Measurements from ENCODE around the gene NDUFC1.
A peak's percentile ranks its signal among the peaks of the same experiment; 100 is the strongest.
"Not testable (repeated sequence)": the region's sequence is repeated elsewhere in the genome, so short reads cannot be mapped to it uniquely, and the experiment has no call there.

NDUFC1 gene

GRCh38 chr4:139301821-139302611 lies at the start of gene NDUFC1:
Gene NDUFC1, minus strand, starts transcription at chr4:139302477. Its CDS starts 6,679 bp downstream, at chr4:139295798.
- Histone ChIP-seq H3K27ac (ENCODE audit: low read length) (peak within 1 kb of the TSS; percentile 87), H3K4me1 (ENCODE audit: insufficient read depth, low read length) (peaks cover 10% of the 10 kb centered on the region; the same call in 1 of the 2 replicates), H3K27me3 (ENCODE audit: insufficient read depth, low read length) (no peaks in the 10 kb centered on the region), H3K9me3 (ENCODE audit: insufficient read depth, low read depth, low read length) (peaks cover 6% of the 10 kb centered on the region), H3K9ac (ENCODE audit: low read depth, low read length) (peak within 1 kb of the TSS; percentile 84), H3K36me3 (ENCODE audit: insufficient read depth, low read depth, low read length) (peaks cover 22% of the 10 kb centered on the region), H3K4me3 (ENCODE audit: low read length) (peak within 1 kb of the TSS; percentile 78)

GRCh38 chr4:139337612-139338011 lies 35.3 kb upstream of the NDUFC1 start:
- no peaks in the 10 kb centered on the region for H3K9me3 ChIP-seq (ENCODE audit: insufficient read depth, low read depth, low read length)
- no peak overlapping the region for H3K9ac ChIP-seq (ENCODE audit: low read depth, low read length)
- no peaks in the 10 kb centered on the region for H3K27me3 ChIP-seq (ENCODE audit: insufficient read depth, low read length)
- H3K4me3 ChIP-seq (ENCODE audit: low read length) = no peak overlapping the region
- no peaks in the 10 kb centered on the region; the same call in 1 of the 2 replicates for H3K4me1 ChIP-seq (ENCODE audit: insufficient read depth, low read length)
- H3K36me3 ChIP-seq (ENCODE audit: insufficient read depth, low read depth, low read length) = peaks cover 75% of the 10 kb centered on the region
- H3K27ac ChIP-seq (ENCODE audit: low read length) = no peak overlapping the region

DNA sequence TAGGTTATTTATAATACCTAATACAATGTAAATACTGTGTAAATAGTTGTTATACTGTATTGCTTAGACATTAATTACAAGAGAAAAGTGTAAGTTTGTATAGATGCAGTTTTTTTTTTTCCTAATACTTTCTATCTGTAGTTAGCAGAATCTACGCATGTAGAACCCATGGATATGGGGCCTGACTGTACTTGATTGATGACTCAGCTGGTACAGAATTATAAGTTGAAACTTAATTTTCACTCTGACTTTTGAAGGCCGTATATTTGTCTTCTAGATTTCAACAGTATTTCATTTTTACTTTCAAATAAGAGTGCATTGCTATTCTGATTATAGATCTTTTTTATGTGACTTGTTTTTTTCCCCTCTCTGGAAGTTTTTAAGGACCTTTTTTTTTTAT lies 30.8 kb upstream of the NDUFC1 start:
- Histone ChIP-seq H3K27ac (ENCODE audit: low read length) (no peak overlapping the region), H3K9ac (ENCODE audit: low read depth, low read length) (no peak overlapping the region), H3K27me3 (ENCODE audit: insufficient read depth, low read length) (no peaks in the 10 kb centered on the region), H3K4me3 (ENCODE audit: low read length) (no peak overlapping the region), H3K36me3 (ENCODE audit: insufficient read depth, low read depth, low read length) (peaks cover 36% of the 10 kb centered on the region), H3K9me3 (ENCODE audit: insufficient read depth, low read depth, low read length) (no peaks in the 10 kb centered on the region), H3K4me1 (ENCODE audit: insufficient read depth, low read length) (peaks cover 11% of the 10 kb centered on the region; the same call in 1 of the 2 replicates)

- no peak overlapping the region for H3K4me3 ChIP-seq (ENCODE audit: low read length)
- peaks cover 25% of the 10 kb centered on the region for H3K36me3 ChIP-seq (ENCODE audit: insufficient read depth, low read depth, low read length)
- H3K27ac ChIP-seq (ENCODE audit: low read length) = no peak overlapping the region
- no peak overlapping the region for H3K9ac ChIP-seq (ENCODE audit: low read depth, low read length)
- no peaks in the 10 kb centered on the region for H3K27me3 ChIP-seq (ENCODE audit: insufficient read depth, low read length)
- H3K4me1 ChIP-seq (ENCODE audit: insufficient read depth, low read length) = peaks cover 11% of the 10 kb centered on the region; the same call in 1 of the 2 replicates
- no peaks in the 10 kb centered on the region for H3K9me3 ChIP-seq (ENCODE audit: insufficient read depth, low read depth, low read length)
These were observed 28.9 kb upstream of the NDUFC1 start for GRCh38 chr4:139331185-139331584.

DNA sequence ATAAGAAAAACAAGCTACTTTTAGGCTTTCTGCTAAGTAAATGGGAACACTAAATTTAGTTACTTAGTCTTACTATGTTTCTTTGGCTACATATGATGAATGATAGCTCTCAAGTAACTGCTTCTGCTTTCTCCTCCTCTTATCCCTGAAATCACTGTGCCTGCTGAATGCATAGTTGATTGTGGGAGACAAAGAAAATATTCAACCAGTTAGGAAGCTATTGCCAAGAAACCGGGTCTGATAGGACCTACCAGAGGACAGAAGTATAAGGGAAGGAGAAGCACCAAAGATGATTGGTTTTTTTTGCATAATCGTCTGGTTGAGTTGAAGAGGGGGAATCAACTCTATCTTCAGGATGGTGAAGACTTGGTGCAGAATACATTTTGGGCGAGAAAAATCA lies 28.0 kb upstream of the NDUFC1 start:
- Histone ChIP-seq H3K4me1 (ENCODE audit: insufficient read depth, low read length) (peaks cover 18% of the 10 kb centered on the region; the same call in 1 of the 2 replicates), H3K27me3 (ENCODE audit: insufficient read depth, low read length) (no peaks in the 10 kb centered on the region), H3K36me3 (ENCODE audit: insufficient read depth, low read depth, low read length) (peaks cover 17% of the 10 kb centered on the region)

GRCh38 chr4:139329665-139330200 lies 27.5 kb upstream of the NDUFC1 start:
- H3K9me3 ChIP-seq (ENCODE audit: insufficient read depth, low read depth, low read length) = no peaks in the 10 kb centered on the region
- H3K27ac ChIP-seq (ENCODE audit: low read length) = no peak overlapping the region
- H3K4me3 ChIP-seq (ENCODE audit: low read length) = no peak overlapping the region; the same call in 1 of the 2 replicates
- H3K4me1 ChIP-seq (ENCODE audit: insufficient read depth, low read length) = peaks cover 23% of the 10 kb centered on the region; the same call in 1 of the 2 replicates
- H3K27me3 ChIP-seq (ENCODE audit: insufficient read depth, low read length) = no peaks in the 10 kb centered on the region
- H3K36me3 ChIP-seq (ENCODE audit: insufficient read depth, low read depth, low read length) = peaks cover 13% of the 10 kb centered on the region
- peak overlapping the region; percentile 18; the same call in 1 of the 2 replicates for H3K9ac ChIP-seq (ENCODE audit: low read depth, low read length)

More for the DNA sequence above, 28.0 kb upstream of the NDUFC1 start:
- Histone ChIP-seq H3K9ac (ENCODE audit: low read depth, low read length) (peak overlapping the region; percentile 18; the same call in 1 of the 2 replicates), H3K4me3 (ENCODE audit: low read length) (no peak overlapping the region), H3K27ac (ENCODE audit: low read length) (no peak overlapping the region), H3K9me3 (ENCODE audit: insufficient read depth, low read depth, low read length) (no peaks in the 10 kb centered on the region)

- Histone ChIP-seq H3K27ac (ENCODE audit: low read length) (no peak overlapping the region), H3K4me1 (ENCODE audit: insufficient read depth, low read length) (peaks cover 23% of the 10 kb centered on the region; the same call in 1 of the 2 replicates), H3K36me3 (ENCODE audit: insufficient read depth, low read depth, low read length) (peaks cover 3% of the 10 kb centered on the region; the same call in 1 of the 2 replicates), H3K4me3 (ENCODE audit: low read length) (peak overlapping the region; percentile 31; the same call in 1 of the 2 replicates), H3K27me3 (ENCODE audit: insufficient read depth, low read length) (no peaks in the 10 kb centered on the region), H3K9me3 (ENCODE audit: insufficient read depth, low read depth, low read length) (no peaks in the 10 kb centered on the region), H3K9ac (ENCODE audit: low read depth, low read length) (no peak overlapping the region; the same call in 1 of the 2 replicates)
These were observed 22.3 kb upstream of the NDUFC1 start for GRCh38 chr4:139324620-139325019.

- not testable (repeated sequence) for H3K27me3 ChIP-seq (ENCODE audit: insufficient read depth, low read length); H3K9me3 ChIP-seq (ENCODE audit: insufficient read depth, low read depth, low read length); H3K27ac ChIP-seq (ENCODE audit: low read length); H3K36me3 ChIP-seq (ENCODE audit: insufficient read depth, low read depth, low read length); H3K4me3 ChIP-seq (ENCODE audit: low read length); H3K9ac ChIP-seq (ENCODE audit: low read depth, low read length)
- H3K4me1 ChIP-seq (ENCODE audit: insufficient read depth, low read length) = peaks cover 19% of the 10 kb centered on the region; the same call in 1 of the 2 replicates
These were observed 20.3 kb upstream of the NDUFC1 start for GRCh38 chr4:139322541-139322940.

- not testable (repeated sequence) for H3K27me3 ChIP-seq (ENCODE audit: insufficient read depth, low read length); H3K9ac ChIP-seq (ENCODE audit: low read depth, low read length); H3K9me3 ChIP-seq (ENCODE audit: insufficient read depth, low read depth, low read length); H3K27ac ChIP-seq (ENCODE audit: low read length); H3K4me3 ChIP-seq (ENCODE audit: low read length); H3K36me3 ChIP-seq (ENCODE audit: insufficient read depth, low read depth, low read length)
- H3K4me1 ChIP-seq (ENCODE audit: insufficient read depth, low read length) = peaks cover 19% of the 10 kb centered on the region; the same call in 1 of the 2 replicates
These were observed 19.8 kb upstream of the NDUFC1 start for GRCh38 chr4:139322070-139322469.

DNA sequence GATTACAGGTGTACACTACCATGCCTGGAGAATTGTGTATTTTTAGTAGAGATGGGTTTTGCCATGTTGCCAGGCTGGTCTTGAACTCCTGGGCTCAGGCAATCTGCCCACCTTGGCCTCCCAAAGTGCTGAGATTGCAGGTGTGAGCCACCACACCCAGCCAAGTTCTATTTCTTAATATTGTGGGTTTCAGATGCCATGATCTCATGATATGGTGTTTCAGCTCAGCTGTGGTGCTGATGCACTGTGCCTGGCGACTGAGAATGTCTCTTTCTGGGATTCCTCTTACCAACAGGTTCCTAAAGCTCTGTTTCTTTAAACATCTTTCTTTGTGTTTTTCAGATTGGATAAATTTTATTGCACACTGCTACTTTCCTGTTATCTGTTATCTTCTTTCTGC lies 17.3 kb upstream of the NDUFC1 start:
- Histone ChIP-seq H3K4me1 (ENCODE audit: insufficient read depth, low read length) (peaks cover 20% of the 10 kb centered on the region; the same call in 1 of the 2 replicates), H3K27ac (ENCODE audit: low read length) (no peak overlapping the region), H3K36me3 (ENCODE audit: insufficient read depth, low read depth, low read length) (no peaks in the 10 kb centered on the region), H3K4me3 (ENCODE audit: low read length) (no peak overlapping the region), H3K9ac (ENCODE audit: low read depth, low read length) (no peak overlapping the region), H3K9me3 (ENCODE audit: insufficient read depth, low read depth, low read length) (no peaks in the 10 kb centered on the region), H3K27me3 (ENCODE audit: insufficient read depth, low read length) (no peaks in the 10 kb centered on the region)

GRCh38 chr4:139317635-139318034 lies 15.4 kb upstream of the NDUFC1 start:
- Histone ChIP-seq H3K27me3 (ENCODE audit: insufficient read depth, low read length) (no peaks in the 10 kb centered on the region), H3K4me1 (ENCODE audit: insufficient read depth, low read length) (peaks cover 28% of the 10 kb centered on the region)

DNA sequence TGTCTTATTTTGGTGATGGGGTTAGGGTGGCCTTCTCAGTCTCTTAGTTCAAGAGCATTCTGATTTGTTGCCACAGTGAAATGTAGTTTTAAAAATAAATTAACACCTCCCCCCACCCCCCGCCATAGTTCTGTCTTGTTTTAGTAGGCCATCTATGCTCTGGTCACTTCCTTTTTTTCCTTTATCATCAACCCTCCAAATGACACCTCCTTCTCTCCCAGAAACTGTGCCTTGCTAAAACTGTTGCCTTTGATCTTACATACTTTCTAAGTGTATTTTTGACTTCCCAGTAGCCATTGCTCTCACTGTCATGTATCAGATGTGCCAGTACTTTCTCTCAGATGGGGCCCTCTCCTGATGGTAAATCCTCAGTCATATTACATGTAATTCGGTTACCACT lies 14.5 kb upstream of the NDUFC1 start:
- no peaks in the 10 kb centered on the region for H3K9me3 ChIP-seq (ENCODE audit: insufficient read depth, low read depth, low read length)
- no peaks in the 10 kb centered on the region for H3K36me3 ChIP-seq (ENCODE audit: insufficient read depth, low read depth, low read length)
- no peaks in the 10 kb centered on the region for H3K27me3 ChIP-seq (ENCODE audit: insufficient read depth, low read length)
- peaks cover 28% of the 10 kb centered on the region for H3K4me1 ChIP-seq (ENCODE audit: insufficient read depth, low read length)
- no peak overlapping the region for H3K9ac ChIP-seq (ENCODE audit: low read depth, low read length)
- no peak overlapping the region for H3K27ac ChIP-seq (ENCODE audit: low read length)
- no peak overlapping the region for H3K4me3 ChIP-seq (ENCODE audit: low read length)

More at GRCh38 chr4:139317635-139318034, 15.4 kb upstream of the NDUFC1 start:
- Histone ChIP-seq H3K36me3 (ENCODE audit: insufficient read depth, low read depth, low read length) (no peaks in the 10 kb centered on the region), H3K9ac (ENCODE audit: low read depth, low read length) (no peak overlapping the region), H3K9me3 (ENCODE audit: insufficient read depth, low read depth, low read length) (no peaks in the 10 kb centered on the region), H3K4me3 (ENCODE audit: low read length) (no peak overlapping the region), H3K27ac (ENCODE audit: low read length) (no peak overlapping the region)

Measured in iPS-20b (cell line).